H1 (cell line): ENCODE results near the gene PRKAG3. TPM values are rescaled to one million over a fixed set of nuclear protein-coding genes. Genes with fewer than 3 reads are reported as not detected.

Source experiments
- CTCF ChIA-PET: fragments of 300-600 bp; sonication (Branson Sonifier 250); formaldehyde crosslinking; loops from one replicate; lab custom pipeline; 2021; ENCODE audit not compliant: partially characterized antibody; lab: Charles Lee
- POLR2A ChIA-PET: fragments of 300-600 bp; sonication (Branson Sonifier 250); formaldehyde crosslinking; loops from one replicate; lab custom pipeline; 2021; ENCODE audit warnings: inconsistent platforms; ENCODE audit not compliant: partially characterized antibody; lab: Charles Lee
- DNase-seq, 2 experiments: peaks; one replicate each; pipeline versions ENCODE4 v3.0.0 to v3.0.0-alpha.2; 2010 to 2022; ENCODE audit warnings: low spot score in 2 of 2, low read depth in 1 of 2, mixed read lengths in 1 of 2
- FAIRE-seq: peaks from 2 replicates; lab custom pipeline; 2011; peaks lifted over from hg19 to GRCh38; lab: Jason Lieb, UNC
- H2AFZ ChIP-seq: 2 replicates; pipeline ENCODE4 v1.8.1; 2012; ENCODE audit warnings: low read length, inconsistent platforms
- H2AK5ac ChIP-seq: 2 replicates; pipeline ENCODE4 v1.6.1; 2013; ENCODE audit warnings: low read depth, low read length
- H2BK120ac ChIP-seq: replicated peaks from 2 replicates; pipeline ENCODE3; 2013; ENCODE audit warnings: low read depth, low read length, inconsistent platforms
- H2BK12ac ChIP-seq: 2 replicates; pipeline ENCODE4 v1.6.1; 2013; ENCODE audit warnings: low read depth, low read length
- H2BK15ac ChIP-seq: 2 replicates; pipeline ENCODE4 v1.6.1; 2013; ENCODE audit warnings: low read length
- H2BK20ac ChIP-seq: 2 replicates; pipeline ENCODE4 v1.6.1; 2013; ENCODE audit warnings: low read length
- H2BK5ac ChIP-seq: 2 replicates; pipeline ENCODE4 v1.6.1; 2013; ENCODE audit warnings: low read depth, low read length
- H3K14ac ChIP-seq: 2 replicates; pipeline ENCODE4 v1.6.1; 2013; ENCODE audit warnings: inconsistent platforms; ENCODE audit not compliant: insufficient read length
- H3K18ac ChIP-seq: 2 replicates; pipeline ENCODE4 v1.6.1; 2013; ENCODE audit warnings: low read length; ENCODE audit errors: extremely low read depth
- H3K23ac ChIP-seq: 2 replicates; pipeline ENCODE4 v1.6.1; 2013; ENCODE audit warnings: inconsistent platforms; ENCODE audit not compliant: insufficient read length
- H3K23me2 ChIP-seq: 2 replicates; pipeline ENCODE4 v1.6.1; 2013; ENCODE audit warnings: low read depth, low read length
- H3K27ac ChIP-seq: 2 replicates; pipeline ENCODE4 v1.6.1; 2011; ENCODE audit warnings: low read depth, low read length, inconsistent platforms
- H3K27me3 ChIP-seq, 4 experiments: replicated peaks in 1 of 4; 1 replicate in 1 of 4; 2 replicates in 3 of 4; pipeline versions ENCODE4 v1.6.1 to v1.8.1; 2011 to 2013; ENCODE audit warnings: low read length in 3 of 4, mild to moderate bottlenecking in 3 of 4, inconsistent platforms in 2 of 4, mixed read lengths in 2 of 4, moderate library complexity in 1 of 4; ENCODE audit not compliant: control insufficient read depth in 3 of 4, insufficient read depth in 3 of 4; ENCODE audit errors: extremely low read depth in 1 of 4
- H3K36me3 ChIP-seq, 4 experiments: 2 replicates each; pipeline versions ENCODE4 v1.6.1 to v1.8.1; 2011 to 2013; ENCODE audit warnings: mild to moderate bottlenecking in 4 of 4, low read length in 3 of 4, moderate library complexity in 2 of 4, control low read depth in 1 of 4, inconsistent platforms in 1 of 4; ENCODE audit not compliant: insufficient read depth in 4 of 4, control insufficient read depth in 2 of 4
- H3K4ac ChIP-seq: replicated peaks from 2 replicates; pipeline ENCODE3; 2013; ENCODE audit warnings: low read length, low read depth, mixed read lengths, inconsistent platforms; ENCODE audit not compliant: insufficient read length
- H3K4me1 ChIP-seq, 4 experiments: replicated peaks in 1 of 4; 1 replicate in 1 of 4; 2 replicates in 3 of 4; pipeline versions ENCODE4 v1.6.1 to v1.8.1; 2011 to 2013; ENCODE audit warnings: low read length in 3 of 4, inconsistent platforms in 2 of 4, mixed read lengths in 1 of 4; ENCODE audit not compliant: insufficient read depth in 4 of 4, control insufficient read depth in 3 of 4
- H3K4me2 ChIP-seq, 2 experiments: 2 replicates each; pipeline versions ENCODE4 v1.6.1 to v1.8.1; 2011 to 2013; ENCODE audit warnings: low read depth in 2 of 2, low read length in 2 of 2, control low read depth in 1 of 2, inconsistent platforms in 1 of 2, mild to moderate bottlenecking in 1 of 2; ENCODE audit not compliant: insufficient read depth in 1 of 2
- H3K4me3 ChIP-seq, 4 experiments: fragments of 200-600, 300-600 bp in 1 of 4; sonication (generic), shearing (Covaris generic), sonication (Bioruptor Twin) in 1 of 4; 2 replicates each; pipeline versions ENCODE4 v1.5.1 to v1.8.1; 2011 to 2016; ENCODE audit warnings: low read length in 4 of 4, low read depth in 3 of 4, control low read depth in 2 of 4, inconsistent platforms in 2 of 4, mild to moderate bottlenecking in 2 of 4, mixed read lengths in 1 of 4, moderate library complexity in 1 of 4; ENCODE audit not compliant: insufficient read depth in 2 of 4; ENCODE audit errors: extremely low read depth in 1 of 4
- H3K56ac ChIP-seq: replicated peaks from 2 replicates; pipeline ENCODE3; 2013; ENCODE audit warnings: low read depth, mild to moderate bottlenecking, mixed read lengths, low read length, inconsistent platforms; ENCODE audit not compliant: insufficient read length
- H3K79me1 ChIP-seq: 2 replicates; pipeline ENCODE4 v1.6.1; 2013; ENCODE audit warnings: low read depth, low read length, control low read depth
- H3K79me2 ChIP-seq, 2 experiments: 2 replicates each; pipeline versions ENCODE4 v1.6.1 to v1.8.1; 2012 to 2013; ENCODE audit warnings: low read length in 2 of 2, mild to moderate bottlenecking in 2 of 2, inconsistent platforms in 1 of 2; ENCODE audit not compliant: insufficient read depth in 2 of 2, control insufficient read depth in 1 of 2
- H3K9ac ChIP-seq, 4 experiments: replicated peaks in 1 of 4; 1 replicate in 1 of 4; 2 replicates in 3 of 4; pipeline versions ENCODE4 v1.6.1 to v1.8.1; 2011 to 2013; ENCODE audit warnings: low read depth in 3 of 4, low read length in 3 of 4, control low read depth in 2 of 4, mild to moderate bottlenecking in 2 of 4, moderate library complexity in 2 of 4, inconsistent platforms in 1 of 4; ENCODE audit errors: extremely low read depth in 1 of 4
- H3K9me3 ChIP-seq, 2 experiments: 2 replicates each; pipeline versions ENCODE4 v1.6.1 to v1.8.1; 2012 to 2013; ENCODE audit warnings: mild to moderate bottlenecking in 2 of 2, moderate library complexity in 2 of 2, control low read depth in 1 of 2, inconsistent platforms in 1 of 2, low read depth in 1 of 2, low read length in 1 of 2, mixed read lengths in 1 of 2; ENCODE audit not compliant: insufficient read depth in 2 of 2
- H4K20me1 ChIP-seq, 2 experiments: replicated peaks in 1 of 2; 2 replicates each; pipeline versions ENCODE3 to v1.8.1; 2011 to 2013; ENCODE audit warnings: inconsistent platforms in 2 of 2, low read length in 2 of 2, mild to moderate bottlenecking in 1 of 2; ENCODE audit not compliant: insufficient read depth in 2 of 2, control insufficient read depth in 1 of 2
- H4K5ac ChIP-seq: 2 replicates; pipeline ENCODE4 v1.6.1; 2013; ENCODE audit warnings: low read length, low read depth, mixed read lengths, inconsistent platforms; ENCODE audit not compliant: insufficient read length
- H4K8ac ChIP-seq: 2 replicates; pipeline ENCODE4 v1.8.0; 2013; ENCODE audit warnings: mild to moderate bottlenecking, moderate library complexity, low read length, inconsistent platforms; ENCODE audit not compliant: insufficient read depth; ENCODE audit errors: extremely low read depth
- H4K91ac ChIP-seq: replicated peaks from 2 replicates; pipeline ENCODE3; 2013; ENCODE audit warnings: low read length, mixed read lengths, inconsistent platforms; ENCODE audit not compliant: insufficient read length
- BACH1 ChIP-seq: IDR thresholded peaks from 2 replicates; pipeline ENCODE4 v1.6.1; 2012; ENCODE audit warnings: low read length, improper control_type of control experiment
- GABPA ChIP-seq: IDR thresholded peaks from 2 replicates; pipeline ENCODE4 v1.6.1; 2011; ENCODE audit warnings: mild to moderate bottlenecking, low read length, moderate library complexity, borderline replicate concordance; ENCODE audit not compliant: insufficient read depth
- JUND ChIP-seq: IDR thresholded peaks from 2 replicates; pipeline ENCODE4 v1.6.1; 2011; ENCODE audit warnings: mild to moderate bottlenecking, improper control_type of control experiment, low read length
- KDM4A ChIP-seq: IDR thresholded peaks from one replicate; pipeline ENCODE4 v1.7.1; 2012; ENCODE audit warnings: low read depth, mild to moderate bottlenecking, moderate library complexity, low read length, inconsistent platforms; ENCODE audit not compliant: severe bottlenecking
- KDM5A ChIP-seq: fragments of 200-600 bp; IDR thresholded peaks from 2 replicates; pipeline ENCODE4 v1.7.1; 2012; ENCODE audit warnings: mild to moderate bottlenecking, low read length, inconsistent platforms, mixed read lengths
- MAFK ChIP-seq: IDR thresholded peaks from 2 replicates; pipeline ENCODE4 v1.6.1; 2012; ENCODE audit warnings: low read depth, mild to moderate bottlenecking, improper control_type of control experiment, low read length
- NANOG ChIP-seq: IDR thresholded peaks from 2 replicates; pipeline ENCODE4 v1.6.1; 2011; ENCODE audit warnings: low read length, low read depth, mild to moderate bottlenecking, inconsistent platforms; ENCODE audit not compliant: insufficient read depth, poor library complexity, severe bottlenecking
- POLR2A ChIP-seq, 2 experiments: IDR thresholded peaks; 1 replicate in 1 of 2; 2 replicates in 1 of 2; pipeline ENCODE4 v1.6.1; 2011; ENCODE audit warnings: low read depth in 2 of 2, low read length in 2 of 2, mild to moderate bottlenecking in 2 of 2; ENCODE audit errors: control extremely low read depth in 1 of 2
- POLR2AphosphoS5 ChIP-seq: IDR thresholded peaks from 2 replicates; pipeline ENCODE4 v1.6.1; 2011; ENCODE audit warnings: low read depth, low read length
- RNF2 ChIP-seq: fragments of 200-900, 300-1000 bp; sonication (generic); IDR thresholded peaks from 2 replicates; pipeline ENCODE4 v1.7.1; 2016; ENCODE audit warnings: borderline replicate concordance, low read depth, mild to moderate bottlenecking, antibody characterized with exemption, low read length; ENCODE audit not compliant: poor library complexity, severe bottlenecking; ENCODE audit errors: missing control alignments
- SP2 ChIP-seq: IDR thresholded peaks from 2 replicates; pipeline ENCODE4 v1.6.1; 2012; ENCODE audit warnings: mild to moderate bottlenecking, low read length, inconsistent platforms
- SUZ12 ChIP-seq: fragments of 200-600 bp; sonication (generic); IDR thresholded peaks from 2 replicates; pipeline ENCODE4 v1.6.1; 2012; ENCODE audit warnings: mild to moderate bottlenecking, inconsistent platforms, low read length, moderate library complexity, mixed read lengths
- TBP ChIP-seq: IDR thresholded peaks from 2 replicates; pipeline ENCODE4 v1.6.1; 2011; ENCODE audit warnings: low read depth, low read length, improper control_type of control experiment
- WGBS, 2 experiments: shearing (Covaris generic) in 1 of 2; methylation state at CpG; one replicate each; pipeline versions ENCODE4 v1.1.6 to v1.1.7; 2013 to 2015; ENCODE audit warnings: low lambda C conversion rate in 2 of 2, mixed read lengths in 2 of 2, inconsistent platforms in 1 of 2, low coverage in 1 of 2, missing lambda C conversion rate in 1 of 2; ENCODE audit not compliant: insufficient replicate concordance in 2 of 2, insufficient coverage in 1 of 2, insufficient read length in 1 of 2; ENCODE audit errors: extremely low coverage in 1 of 2, missing lambda C conversion rate in 1 of 2; 5-methylcytosine and 5-hydroxymethylcytosine counted together
- polyA plus RNA-seq, 7 experiments: library from polyadenylated mRNA; depleted of rRNA in 3 of 7; stranded (reverse) in 5 of 7; unstranded in 2 of 7; fragments of >200 nt in 5 of 7; fragments of 200-250 nt in 2 of 7; gene quantifications; 1 replicate in 5 of 7; 2 replicates in 1 of 7; 4 replicates in 1 of 7; pipeline versions ENCODE4 v1.2.1 to v1.2.3, GENCODE V29; 2011 to 2013; ENCODE audit warnings: missing spikeins in 2 of 7, mixed read lengths in 2 of 7
- total RNA-seq: library from RNA; stranded (reverse); fragmentation: NEBNext Ultra II Directional; extraction: Animal tissue kit (Norgen Biotek cat#: 25700); gene quantifications from 2 replicates; pipeline ENCODE4 v1.2.1, GENCODE V29; 2021
- TF ChIP-seq, protein P1 (sequence below): IDR thresholded peaks from 2 replicates; pipeline ENCODE4 v1.6.1; 2011; ENCODE audit warnings: low read length, improper control_type of control experiment

Gene PRKAG3
- total and polyA plus RNA-seq, 2 of the 8 experiments (the other 6 are each of a cell fraction or from before 2014, with no cell fraction given): not detected

DNA sequence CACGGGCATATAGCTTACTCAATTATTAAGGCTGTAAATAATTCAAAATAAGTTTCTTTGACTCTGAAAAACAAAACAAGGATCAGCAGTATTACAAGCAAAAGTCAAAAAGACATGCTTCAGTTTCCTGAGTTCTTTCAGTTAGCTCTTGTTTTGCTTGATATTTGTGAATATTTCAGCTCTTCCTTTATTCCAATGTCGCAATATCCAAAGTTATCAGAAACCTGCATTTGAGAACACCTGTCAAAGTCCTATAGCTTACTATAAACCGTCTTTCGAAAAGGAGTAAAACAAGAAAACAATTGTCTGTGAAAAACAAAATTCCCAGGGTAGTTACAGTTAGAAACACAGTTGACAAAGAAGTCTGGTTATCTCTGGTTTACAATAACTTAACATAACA lies 34.9 kb downstream of the PRKAG3 start:
- H3K9ac ChIP-seq: no peak overlapping the region
- H4K91ac ChIP-seq: no peak overlapping the region
- no peak overlapping the region for H3K56ac ChIP-seq
- no peak overlapping the region for H2BK12ac ChIP-seq
- H3K14ac ChIP-seq: no peak overlapping the region
- ChIA-PET POLR2A (interaction anchor here (2.4 kb wide), 1 partner anchor 14 kb away, joined by 10 read pairs; the partner anchor contains the start of gene CYP27A1), CTCF (interaction anchor here (1.2 to 2.6 kb wide), 4 partner anchors 51 to 109 kb away, joined by 3 to 12 read pairs (median 4); no protein-coding TSS in a partner anchor)
- no peak overlapping the region for H4K5ac ChIP-seq
- WGBS, 2 experiments: 90% methylated on average over 4 of the region's 4 CpGs; no CpG with 5 or more reads in 1 of the 2 experiments
- no peak overlapping the region for H2AK5ac ChIP-seq
- H3K79me1 ChIP-seq: no peaks in the 10 kb centered on the region
- no peak overlapping the region for H3K4me2 ChIP-seq
- no peak overlapping the region for H2BK120ac ChIP-seq
- H3K23ac ChIP-seq: no peak overlapping the region
- no peak for DNase-seq
- H3K79me2 ChIP-seq: no peaks in the 10 kb centered on the region
- H3K27ac ChIP-seq: no peak overlapping the region
- H3K36me3 ChIP-seq: no peaks in the 10 kb centered on the region
- H3K27me3 ChIP-seq: no peaks in the 10 kb centered on the region
- H2BK20ac ChIP-seq: no peak overlapping the region
- no peaks in the 10 kb centered on the region for H3K23me2 ChIP-seq
- H4K8ac ChIP-seq: no peak overlapping the region
- H2BK5ac ChIP-seq: no peak overlapping the region
- no peak overlapping the region for H3K4me3 ChIP-seq
- no peak overlapping the region for H2AFZ ChIP-seq
- H3K9me3 ChIP-seq: no peaks in the 10 kb centered on the region
- no peak overlapping the region for H2BK15ac ChIP-seq
- peaks cover 0 to 10% (median 1%) of the 10 kb centered on the region in 4 experiments; a peak in 3 of 7 replicates for H3K4me1 ChIP-seq
- no peak overlapping the region for H3K18ac ChIP-seq
- H4K20me1 ChIP-seq: no peaks in the 10 kb centered on the region
- no peak for FAIRE-seq
- no peak overlapping the region for H3K4ac ChIP-seq
- TF ChIP-seq SUZ12 (no peak), POLR2AphosphoS5 (no peak), SP2 (no peak), RNF2 (no peak), NANOG (no peak), POLR2A (IDR thresholded peaks at IDR 0.05; ENCODE audit: control extremely low read depth in 1 of 2, low read depth in 2 of 2, low read length in 2 of 2) (no peak), GABPA (no peak), JUND (no peak), KDM4A (no peak), BACH1 (no peak), MAFK (no peak), TBP (no peak), KDM5A (no peak)
- TF ChIP-seq, protein P1, sequence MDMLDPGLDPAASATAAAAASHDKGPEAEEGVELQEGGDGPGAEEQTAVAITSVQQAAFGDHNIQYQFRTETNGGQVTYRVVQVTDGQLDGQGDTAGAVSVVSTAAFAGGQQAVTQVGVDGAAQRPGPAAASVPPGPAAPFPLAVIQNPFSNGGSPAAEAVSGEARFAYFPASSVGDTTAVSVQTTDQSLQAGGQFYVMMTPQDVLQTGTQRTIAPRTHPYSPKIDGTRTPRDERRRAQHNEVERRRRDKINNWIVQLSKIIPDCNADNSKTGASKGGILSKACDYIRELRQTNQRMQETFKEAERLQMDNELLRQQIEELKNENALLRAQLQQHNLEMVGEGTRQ: no peak
